Neural progenitor cell (in vitro differentiated cells): Measurements from ENCODE around the gene SRRM4. TPM values are rescaled to one million over a fixed set of nuclear protein-coding genes. Genes with fewer than 3 reads are reported as not detected.

Source experiments
- DNase-seq: peaks from one replicate; pipeline ENCODE4 v3.0.0-alpha.2; 2016; ENCODE audit warnings: low spot score
- H2AFZ ChIP-seq: fragments of 200-600 bp; sonication (generic); replicated peaks from 2 replicates; pipeline ENCODE4 v1.6.1; 2016; ENCODE audit warnings: antibody characterized with exemption
- H3F3A ChIP-seq: fragments of 200-600 bp; sonication (generic); 2 replicates; pipeline ENCODE4 v1.6.1; 2016; ENCODE audit warnings: antibody characterized with exemption, low read depth
- H3K27ac ChIP-seq: fragments of 200-600 bp; sonication (generic); 2 replicates; pipeline ENCODE4 v1.5.1; 2016; ENCODE audit warnings: mild to moderate bottlenecking
- H3K27me3 ChIP-seq: fragments of 200-600 bp; sonication (generic); 2 replicates; pipeline ENCODE4 v1.6.1; 2016; ENCODE audit warnings: mild to moderate bottlenecking, moderate library complexity
- H3K36me3 ChIP-seq: fragments of 200-600 bp; sonication (generic); 2 replicates; pipeline ENCODE4 v1.5.1; 2016
- H3K4me1 ChIP-seq: fragments of 200-600 bp; sonication (generic); 2 replicates; pipeline ENCODE4 v1.6.1; 2016; ENCODE audit warnings: mixed run types
- H3K4me2 ChIP-seq: fragments of 200-600 bp; sonication (generic); 2 replicates; pipeline ENCODE4 v1.6.1; 2016
- H3K4me3 ChIP-seq: fragments of 200-600 bp; sonication (generic); 2 replicates; pipeline ENCODE4 v1.5.1; 2016
- H3K79me2 ChIP-seq: fragments of 200-600 bp; sonication (generic); 2 replicates; pipeline ENCODE4 v1.6.1; 2016; ENCODE audit warnings: low read depth
- H3K9ac ChIP-seq: fragments of 200-600 bp; sonication (generic); 2 replicates; pipeline ENCODE4 v1.6.1; 2016
- H3K9me3 ChIP-seq: fragments of 200-600 bp; sonication (generic); 2 replicates; pipeline ENCODE4 v1.5.1; 2016; ENCODE audit warnings: low read depth
- H4K20me1 ChIP-seq: fragments of 200-600 bp; sonication (generic); 2 replicates; pipeline ENCODE4 v1.6.1; 2016; ENCODE audit warnings: low read depth
- H3K27ac Mint-ChIP-seq: 3 replicates; pipeline ENCODE4 v1.8.0; 2021; ENCODE audit warnings: mixed read lengths
- H3K27me3 Mint-ChIP-seq: 2 replicates; pipeline ENCODE4 v1.8.0; 2022; ENCODE audit warnings: low read depth, mild to moderate bottlenecking, inconsistent platforms, moderate library complexity, mixed read lengths; ENCODE audit not compliant: insufficient read depth
- H3K36me3 Mint-ChIP-seq: 3 replicates; pipeline ENCODE4 v1.8.0; 2021; ENCODE audit warnings: mixed read lengths
- H3K4me1 Mint-ChIP-seq: 3 replicates; pipeline ENCODE4 v1.8.0; 2021; ENCODE audit warnings: mixed read lengths
- H3K4me3 Mint-ChIP-seq: 3 replicates; pipeline ENCODE4 v1.8.0; 2021; ENCODE audit warnings: mild to moderate bottlenecking, moderate library complexity, mixed read lengths
- H3K9me3 Mint-ChIP-seq: 3 replicates; pipeline ENCODE4 v1.8.0; 2020; ENCODE audit warnings: mixed read lengths
- CTCF ChIP-seq: fragments of 200-600 bp; sonication (generic); IDR thresholded peaks from 2 replicates; pipeline ENCODE4 v1.5.1; 2017; ENCODE audit warnings: antibody characterized with exemption, mild to moderate bottlenecking
- EZH2 ChIP-seq: fragments of 200-600 bp; sonication (generic); IDR thresholded peaks from 2 replicates; pipeline ENCODE4 v1.6.1; 2017; ENCODE audit warnings: antibody characterized with exemption, mild to moderate bottlenecking, moderate library complexity
- EZH2phosphoT487 ChIP-seq: fragments of 200-600 bp; sonication (generic); IDR thresholded peaks from 2 replicates; pipeline ENCODE4 v1.6.1; 2017; ENCODE audit warnings: antibody characterized with exemption
- total RNA-seq: library from RNA; depleted of rRNA; stranded (reverse); fragments of >200 nt; gene quantifications from 2 replicates; pipeline ENCODE4 v1.2.3, GENCODE V29; 2015; ENCODE audit warnings: low replicate concordance

SRRM4 gene
- total RNA-seq, 1 donor from 2014 or later = 0.07 TPM

- no peaks in the 10 kb centered on the region for H3K36me3 Mint-ChIP-seq
- H3K4me3 Mint-ChIP-seq = no peak overlapping the region
- H2AFZ ChIP-seq = no peak overlapping the region
Observed at GRCh38 chr12:119169150-119169549, 187.8 kb downstream of the SRRM4 start.

GRCh38 chr12:119171291-119171690, 189.9 kb downstream of the SRRM4 start:
- H3K27ac ChIP-seq = no peak overlapping the region
- DNase-seq = no peak
- TF ChIP-seq EZH2phosphoT487 = no peak
- no peak for TF ChIP-seq EZH2
- TF ChIP-seq CTCF = no peak
- H3K79me2 ChIP-seq = no peaks in the 10 kb centered on the region
- H4K20me1 ChIP-seq = no peaks in the 10 kb centered on the region
- Mint-ChIP-seq H3K4me1 (peaks cover 24% of the 10 kb centered on the region), H3K4me3 (no peak overlapping the region), H3K9me3 (no peaks in the 10 kb centered on the region), H3K27ac (no peak overlapping the region), H3K36me3 (no peaks in the 10 kb centered on the region), H3K27me3 (peaks cover 25% of the 10 kb centered on the region)
- H3K4me2 ChIP-seq = no peak overlapping the region
- H3K36me3 ChIP-seq = no peaks in the 10 kb centered on the region
- no peak overlapping the region for H2AFZ ChIP-seq
- H3K9me3 ChIP-seq = no peaks in the 10 kb centered on the region
- peaks cover 21% of the 10 kb centered on the region for H3K4me1 ChIP-seq
- no peak overlapping the region for H3K9ac ChIP-seq
- no peaks in the 10 kb centered on the region for H3F3A ChIP-seq
- no peaks in the 10 kb centered on the region for H3K27me3 ChIP-seq
- H3K4me3 ChIP-seq = no peak overlapping the region

More at GRCh38 chr12:119169150-119169549, 187.8 kb downstream of the SRRM4 start:
- H3K27me3 Mint-ChIP-seq = peaks cover 20% of the 10 kb centered on the region
- H3K27ac Mint-ChIP-seq = no peak overlapping the region
- H3K27ac ChIP-seq = no peak overlapping the region
- no peaks in the 10 kb centered on the region for H3F3A ChIP-seq
- no peak for DNase-seq
- no peaks in the 10 kb centered on the region for H3K79me2 ChIP-seq
- TF ChIP-seq CTCF (no peak), EZH2phosphoT487 (no peak), EZH2 (no peak)
- H4K20me1 ChIP-seq = no peaks in the 10 kb centered on the region
- no peaks in the 10 kb centered on the region for H3K9me3 ChIP-seq
- no peak overlapping the region for H3K9ac ChIP-seq
- H3K27me3 ChIP-seq = no peaks in the 10 kb centered on the region
- no peaks in the 10 kb centered on the region for H3K36me3 ChIP-seq
- no peak overlapping the region for H3K4me2 ChIP-seq
- no peak overlapping the region for H3K4me3 ChIP-seq
- no peaks in the 10 kb centered on the region for H3K9me3 Mint-ChIP-seq
- H3K4me1 Mint-ChIP-seq = peaks cover 19% of the 10 kb centered on the region
- H3K4me1 ChIP-seq = peaks cover 12% of the 10 kb centered on the region

GRCh38 chr12:119171691-119172425, 190.5 kb downstream of the SRRM4 start:
- Mint-ChIP-seq H3K4me3 (no peak overlapping the region), H3K27ac (peak overlapping the region; percentile 1)

More at GRCh38 chr12:119171691-119172425, 190.5 kb downstream of the SRRM4 start:
- Histone ChIP-seq H3K27me3 (no peaks in the 10 kb centered on the region), H3K4me3 (no peak overlapping the region), H2AFZ (no peak overlapping the region), H3F3A (no peaks in the 10 kb centered on the region), H3K9me3 (no peaks in the 10 kb centered on the region), H3K9ac (no peak overlapping the region), H3K79me2 (no peaks in the 10 kb centered on the region), H4K20me1 (no peaks in the 10 kb centered on the region), H3K4me1 (peaks cover 21% of the 10 kb centered on the region), H3K27ac (no peak overlapping the region), H3K36me3 (no peaks in the 10 kb centered on the region), H3K4me2 (no peak overlapping the region)
- H3K4me1 Mint-ChIP-seq = peaks cover 24% of the 10 kb centered on the region
- H3K9me3 Mint-ChIP-seq = no peaks in the 10 kb centered on the region
- TF ChIP-seq EZH2 = no peak
- TF ChIP-seq EZH2phosphoT487 = no peak
- TF ChIP-seq CTCF = no peak
- no peaks in the 10 kb centered on the region for H3K36me3 Mint-ChIP-seq
- DNase-seq = no peak
- H3K27me3 Mint-ChIP-seq = peaks cover 27% of the 10 kb centered on the region
